Measurements from ENCODE around the gene IGSF21.

The IGSF21 gene

DNA sequence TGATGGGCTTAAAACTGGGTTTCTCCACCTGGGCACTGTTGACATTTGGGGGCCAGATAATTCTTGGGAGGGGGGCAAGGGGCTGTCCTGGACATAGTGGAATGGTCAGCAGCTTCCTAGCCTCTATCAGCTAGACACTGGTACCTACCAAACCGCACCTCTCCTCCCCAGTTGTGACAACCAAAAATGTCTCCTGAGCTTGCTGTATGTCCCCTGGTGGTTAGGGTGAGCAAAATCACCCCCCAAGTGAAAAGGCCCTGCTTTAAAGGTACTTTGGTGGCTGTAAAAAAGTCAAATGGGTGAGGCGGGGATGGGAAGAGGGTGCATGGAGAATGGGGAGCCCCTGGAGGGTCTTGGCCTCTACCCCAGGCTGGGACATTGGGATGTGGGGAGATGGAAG is 182.0 kb downstream of the IGSF21 start:
- Histone ChIP-seq H3K9ac (no peak overlapping the region), H3K9me3 (ENCODE audit: control insufficient read depth, low read length) (no peaks in the 10 kb centered on the region), H3K27ac (no peak overlapping the region), H3K79me2 (no peaks in the 10 kb centered on the region), H3K36me3 (ENCODE audit: control insufficient read depth, insufficient read depth, low read length) (no peaks in the 10 kb centered on the region), H3K4me3 (ENCODE audit: low read depth, low read length) (no peak overlapping the region), H2AFZ (no peak overlapping the region), H3K27me3 (ENCODE audit: control insufficient read depth, insufficient read depth, low read length) (no peaks in the 10 kb centered on the region), H3K4me2 (ENCODE audit: low read length) (no peak overlapping the region), H3K4me1 (no peaks in the 10 kb centered on the region)
- TF ChIP-seq, protein P1, sequence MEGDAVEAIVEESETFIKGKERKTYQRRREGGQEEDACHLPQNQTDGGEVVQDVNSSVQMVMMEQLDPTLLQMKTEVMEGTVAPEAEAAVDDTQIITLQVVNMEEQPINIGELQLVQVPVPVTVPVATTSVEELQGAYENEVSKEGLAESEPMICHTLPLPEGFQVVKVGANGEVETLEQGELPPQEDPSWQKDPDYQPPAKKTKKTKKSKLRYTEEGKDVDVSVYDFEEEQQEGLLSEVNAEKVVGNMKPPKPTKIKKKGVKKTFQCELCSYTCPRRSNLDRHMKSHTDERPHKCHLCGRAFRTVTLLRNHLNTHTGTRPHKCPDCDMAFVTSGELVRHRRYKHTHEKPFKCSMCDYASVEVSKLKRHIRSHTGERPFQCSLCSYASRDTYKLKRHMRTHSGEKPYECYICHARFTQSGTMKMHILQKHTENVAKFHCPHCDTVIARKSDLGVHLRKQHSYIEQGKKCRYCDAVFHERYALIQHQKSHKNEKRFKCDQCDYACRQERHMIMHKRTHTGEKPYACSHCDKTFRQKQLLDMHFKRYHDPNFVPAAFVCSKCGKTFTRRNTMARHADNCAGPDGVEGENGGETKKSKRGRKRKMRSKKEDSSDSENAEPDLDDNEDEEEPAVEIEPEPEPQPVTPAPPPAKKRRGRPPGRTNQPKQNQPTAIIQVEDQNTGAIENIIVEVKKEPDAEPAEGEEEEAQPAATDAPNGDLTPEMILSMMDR (IDR thresholded peaks at IDR 0.05) = no peak

DNA sequence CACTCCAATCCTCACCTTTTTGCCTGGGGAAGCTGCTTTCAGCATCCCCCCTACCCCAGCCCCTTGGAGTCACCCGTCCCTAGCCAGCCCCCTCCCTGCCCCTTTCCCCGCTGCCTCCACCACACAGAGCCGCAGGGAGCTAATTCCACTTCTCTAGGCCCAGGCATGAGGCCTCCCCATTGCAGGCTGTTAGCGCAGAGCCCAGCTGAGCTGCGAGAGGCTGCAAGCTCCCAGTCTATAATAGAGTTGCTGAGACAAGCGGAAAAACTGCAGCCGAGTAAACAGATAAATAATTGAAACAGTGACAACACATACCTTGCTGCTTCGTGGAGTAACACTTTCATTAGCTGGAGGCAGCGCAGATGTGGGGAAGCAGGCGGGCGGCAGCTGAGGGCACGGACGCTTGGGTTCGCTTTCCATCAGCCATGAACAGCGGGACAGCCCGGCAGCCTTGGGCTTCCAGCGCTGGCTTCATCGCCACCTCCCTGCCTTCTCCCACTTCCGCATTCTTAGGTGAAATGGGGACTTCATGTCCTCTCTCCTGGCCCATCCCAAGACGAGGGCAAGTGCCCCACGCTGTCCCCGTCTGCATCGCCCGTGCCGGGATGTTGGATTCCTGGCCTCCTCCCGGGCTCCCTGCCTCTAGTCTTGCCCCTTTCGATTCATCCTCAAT is 183.3 kb downstream of the IGSF21 start:
- H3K27me3 ChIP-seq (ENCODE audit: control insufficient read depth, insufficient read depth, low read length) = no peaks in the 10 kb centered on the region

DNA sequence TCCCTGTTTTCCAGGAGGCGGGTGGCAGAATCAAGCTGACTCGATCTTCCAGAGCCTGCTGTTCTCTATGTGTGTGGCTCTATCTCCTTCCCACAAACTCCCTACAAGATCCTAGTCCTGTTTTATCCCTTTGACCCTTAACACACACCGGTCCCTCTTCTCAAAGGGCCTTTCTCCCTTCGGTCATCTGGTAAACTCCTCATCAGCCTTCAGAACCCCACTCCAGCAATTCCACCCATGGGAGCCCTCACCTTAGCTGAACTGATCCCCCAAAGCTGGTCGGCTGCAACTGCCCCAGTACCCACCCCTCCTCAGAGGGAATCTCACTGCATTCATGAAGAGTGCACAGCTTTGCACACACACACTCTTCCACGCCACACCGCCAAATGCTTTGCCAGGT is 184.9 kb downstream of the IGSF21 start:
- H3K27ac ChIP-seq = no peak overlapping the region
- H3K9me3 ChIP-seq (ENCODE audit: control insufficient read depth, low read length) = no peaks in the 10 kb centered on the region
- H3K27me3 ChIP-seq (ENCODE audit: control insufficient read depth, insufficient read depth, low read length) = no peaks in the 10 kb centered on the region
- H3K4me2 ChIP-seq (ENCODE audit: low read length) = no peak overlapping the region
- no peaks in the 10 kb centered on the region for H3K4me1 ChIP-seq
- H2AFZ ChIP-seq = no peak overlapping the region
- TF ChIP-seq, protein P1 (IDR thresholded peaks at IDR 0.05) = no peak
- no peaks in the 10 kb centered on the region for H3K36me3 ChIP-seq (ENCODE audit: control insufficient read depth, insufficient read depth, low read length)
- no peak overlapping the region for H3K9ac ChIP-seq
- H3K4me3 ChIP-seq (ENCODE audit: low read depth, low read length) = no peak overlapping the region
- no peaks in the 10 kb centered on the region for H3K79me2 ChIP-seq

More for the DNA sequence above, 183.3 kb downstream of the IGSF21 start:
- peak overlapping the region; percentile 51 for H3K4me2 ChIP-seq (ENCODE audit: low read length)
- H3K79me2 ChIP-seq = no peaks in the 10 kb centered on the region
- no peak overlapping the region for H3K9ac ChIP-seq
- H3K9me3 ChIP-seq (ENCODE audit: control insufficient read depth, low read length) = no peaks in the 10 kb centered on the region
- H3K4me3 ChIP-seq (ENCODE audit: low read depth, low read length) = no peak overlapping the region
- TF ChIP-seq, protein P1 (IDR thresholded peaks at IDR 0.05) = no peak
- H3K4me1 ChIP-seq = no peaks in the 10 kb centered on the region
- no peaks in the 10 kb centered on the region for H3K36me3 ChIP-seq (ENCODE audit: control insufficient read depth, insufficient read depth, low read length)
- H2AFZ ChIP-seq = peak overlapping the region; percentile 64
- H3K27ac ChIP-seq = no peak overlapping the region

DNA sequence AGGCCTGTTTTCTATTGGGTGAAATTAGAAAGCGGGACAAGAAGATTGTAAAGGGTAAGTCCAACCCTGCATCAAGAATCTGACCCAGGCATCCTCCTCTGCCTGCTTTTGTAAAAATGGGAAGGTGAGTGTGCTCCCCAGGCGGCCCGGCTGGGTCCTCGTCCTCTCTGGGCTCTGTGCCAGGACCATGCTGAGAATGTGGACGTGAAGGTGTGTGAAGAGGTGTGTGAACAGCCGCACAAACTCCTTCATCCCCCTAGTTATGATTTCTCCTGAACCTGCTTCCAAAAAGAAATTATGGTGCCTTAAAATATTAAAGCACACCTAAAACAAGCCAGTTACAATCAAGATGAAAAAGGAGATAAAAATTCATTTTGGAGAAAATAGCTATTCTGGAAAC is 185.7 kb downstream of the IGSF21 start:
- TF ChIP-seq, protein P1 (IDR thresholded peaks at IDR 0.05) = no peak
- Histone ChIP-seq H2AFZ (no peak overlapping the region), H3K27ac (no peak overlapping the region), H3K9me3 (ENCODE audit: control insufficient read depth, low read length) (no peaks in the 10 kb centered on the region), H3K4me2 (ENCODE audit: low read length) (no peak overlapping the region), H3K27me3 (ENCODE audit: control insufficient read depth, insufficient read depth, low read length) (no peaks in the 10 kb centered on the region), H3K36me3 (ENCODE audit: control insufficient read depth, insufficient read depth, low read length) (no peaks in the 10 kb centered on the region), H3K4me3 (ENCODE audit: low read depth, low read length) (no peak overlapping the region), H3K4me1 (no peaks in the 10 kb centered on the region), H3K79me2 (no peaks in the 10 kb centered on the region), H3K9ac (no peak overlapping the region)
